DMS 273 (cell line): Measurements from ENCODE around the gene GLYR1.

ENCODE experiments used
- DNase-seq: peaks from one replicate; lab custom pipeline; 2025; ENCODE audit not compliant: unreplicated experiment; lab: John Stamatoyannopoulos, UW

GLYR1 gene

GRCh38 chr16:4880006-4880580 lies 33.0 kb upstream of the GLYR1 start:
- no peak for DNase-seq

- no peak for DNase-seq
Observed at GRCh38 chr16:4879049-4879448, 32.0 kb upstream of the GLYR1 start.

GRCh38 chr16:4877380-4877685 lies 30.2 kb upstream of the GLYR1 start:
- DNase-seq, result no peak

- DNase-seq, result no peak
Observed at GRCh38 chr16:4876646-4877379, 29.7 kb upstream of the GLYR1 start.

- no peak for DNase-seq
Observed at GRCh38 chr16:4874666-4875065, 27.6 kb upstream of the GLYR1 start.

GRCh38 chr16:4873091-4873490 lies 26.0 kb upstream of the GLYR1 start:
- DNase-seq, result no peak

GRCh38 chr16:4871071-4871470 lies 24.0 kb upstream of the GLYR1 start:
- no peak for DNase-seq

GRCh38 chr16:4870138-4870671 lies 23.1 kb upstream of the GLYR1 start:
- DNase-seq, result peak; percentile 26

- DNase-seq, result no peak
Observed at GRCh38 chr16:4869147-4869805, 22.2 kb upstream of the GLYR1 start.

GRCh38 chr16:4868535-4868934 lies 21.4 kb upstream of the GLYR1 start:
- DNase-seq, result no peak

- no peak for DNase-seq
Observed at GRCh38 chr16:4868026-4868425, 20.9 kb upstream of the GLYR1 start.

GRCh38 chr16:4866586-4866985 lies 19.5 kb upstream of the GLYR1 start:
- DNase-seq, result no peak

- no peak for DNase-seq
Observed at GRCh38 chr16:4865231-4865860, 18.3 kb upstream of the GLYR1 start.

GRCh38 chr16:4864728-4865127 lies 17.6 kb upstream of the GLYR1 start:
- DNase-seq, result no peak

- no peak for DNase-seq
Observed at GRCh38 chr16:4862639-4863038, 15.6 kb upstream of the GLYR1 start.

GRCh38 chr16:4860727-4861342 lies 13.7 kb upstream of the GLYR1 start:
- no peak for DNase-seq

GRCh38 chr16:4859900-4860255 lies 12.8 kb upstream of the GLYR1 start:
- no peak for DNase-seq

GRCh38 chr16:4859190-4859899 lies 12.3 kb upstream of the GLYR1 start:
- DNase-seq, result no peak

GRCh38 chr16:4855804-4856203 lies 8.7 kb upstream of the GLYR1 start:
- DNase-seq, result no peak

GRCh38 chr16:4855371-4855770 lies 8.3 kb upstream of the GLYR1 start:
- no peak for DNase-seq
